ENCODE data around the gene RPL29.

RPL29 gene

DNA sequence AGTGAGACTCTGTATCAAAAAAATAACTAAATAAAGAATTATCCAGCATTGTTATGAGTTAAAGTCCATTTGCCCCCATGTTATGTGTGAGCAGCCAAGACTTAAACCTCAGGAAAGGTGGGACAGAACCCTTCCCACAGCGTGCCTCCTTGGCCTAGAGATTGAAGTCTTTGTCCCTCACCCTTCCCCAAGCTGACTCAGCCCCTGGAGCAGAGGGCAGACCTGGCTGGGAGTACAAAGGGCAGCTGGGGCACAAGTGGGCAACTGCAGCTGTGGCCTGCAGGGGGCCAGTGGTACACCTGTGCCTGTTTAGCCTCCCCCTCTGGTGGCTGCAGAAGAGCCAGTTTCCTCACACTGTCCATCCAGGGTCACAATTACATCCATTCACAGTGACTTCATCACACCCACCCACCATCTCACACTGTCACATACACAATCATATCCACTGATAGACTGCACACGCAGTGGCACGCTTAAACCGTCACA lies 13.3 kb downstream of the RPL29 start:
- H3K4me3 ChIP-seq (ENCODE audit: low read length): peak overlapping the region; percentile 49
- TF ChIP-seq, protein P1, sequence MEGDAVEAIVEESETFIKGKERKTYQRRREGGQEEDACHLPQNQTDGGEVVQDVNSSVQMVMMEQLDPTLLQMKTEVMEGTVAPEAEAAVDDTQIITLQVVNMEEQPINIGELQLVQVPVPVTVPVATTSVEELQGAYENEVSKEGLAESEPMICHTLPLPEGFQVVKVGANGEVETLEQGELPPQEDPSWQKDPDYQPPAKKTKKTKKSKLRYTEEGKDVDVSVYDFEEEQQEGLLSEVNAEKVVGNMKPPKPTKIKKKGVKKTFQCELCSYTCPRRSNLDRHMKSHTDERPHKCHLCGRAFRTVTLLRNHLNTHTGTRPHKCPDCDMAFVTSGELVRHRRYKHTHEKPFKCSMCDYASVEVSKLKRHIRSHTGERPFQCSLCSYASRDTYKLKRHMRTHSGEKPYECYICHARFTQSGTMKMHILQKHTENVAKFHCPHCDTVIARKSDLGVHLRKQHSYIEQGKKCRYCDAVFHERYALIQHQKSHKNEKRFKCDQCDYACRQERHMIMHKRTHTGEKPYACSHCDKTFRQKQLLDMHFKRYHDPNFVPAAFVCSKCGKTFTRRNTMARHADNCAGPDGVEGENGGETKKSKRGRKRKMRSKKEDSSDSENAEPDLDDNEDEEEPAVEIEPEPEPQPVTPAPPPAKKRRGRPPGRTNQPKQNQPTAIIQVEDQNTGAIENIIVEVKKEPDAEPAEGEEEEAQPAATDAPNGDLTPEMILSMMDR (conservative IDR thresholded peaks at IDR 0.05; ENCODE audit: low read depth, low read length): peak; percentile 73
- DNase-seq (ENCODE audit: low read depth): no peak

DNA sequence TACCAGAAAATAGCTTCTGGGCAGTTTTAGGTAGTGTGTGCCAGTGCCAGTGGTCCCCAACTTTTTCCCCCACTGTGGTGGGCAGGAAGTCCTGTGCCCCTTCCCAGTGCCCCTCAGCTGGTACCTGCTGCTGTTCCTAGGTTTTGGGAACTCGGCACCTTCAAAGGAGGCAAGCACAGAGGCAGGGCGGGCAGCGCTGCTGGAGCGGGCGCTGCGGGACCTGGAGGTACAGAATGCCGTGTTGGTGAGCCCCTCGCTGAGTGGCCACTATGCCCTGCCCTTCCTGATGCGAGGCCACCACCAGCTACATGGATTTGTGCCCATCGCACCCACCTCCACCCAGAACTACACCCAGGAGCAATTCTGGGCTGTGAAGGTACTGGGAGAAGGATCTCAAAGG lies 15.4 kb downstream of the RPL29 start:
- DNase-seq (ENCODE audit: low read depth): no peak
- TF ChIP-seq, protein P1 (conservative IDR thresholded peaks at IDR 0.05; ENCODE audit: low read depth, low read length): no peak
- H3K4me3 ChIP-seq (ENCODE audit: low read length): no peak overlapping the region

DNA sequence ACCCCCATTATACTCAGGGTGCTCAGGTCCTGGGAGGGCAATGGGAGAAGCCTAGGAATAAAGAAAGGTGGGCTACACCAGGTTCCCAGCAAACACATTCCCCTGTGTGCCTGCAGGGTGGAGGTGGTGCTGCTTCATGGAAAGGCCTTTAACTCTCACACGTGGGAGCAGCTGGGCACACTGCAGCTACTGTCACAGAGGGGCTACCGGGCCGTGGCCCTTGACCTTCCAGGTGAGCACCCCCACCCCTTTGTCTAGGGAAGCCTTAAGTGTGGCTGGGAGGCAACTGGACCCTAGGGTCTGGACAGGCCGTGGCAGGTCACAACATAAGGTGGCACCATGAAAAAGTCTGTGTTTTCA lies 17.6 kb downstream of the RPL29 start:
- no peak for DNase-seq (ENCODE audit: low read depth)
- no peak overlapping the region for H3K4me3 ChIP-seq (ENCODE audit: low read length)
- TF ChIP-seq, protein P1 (conservative IDR thresholded peaks at IDR 0.05; ENCODE audit: low read depth, low read length): no peak

DNA sequence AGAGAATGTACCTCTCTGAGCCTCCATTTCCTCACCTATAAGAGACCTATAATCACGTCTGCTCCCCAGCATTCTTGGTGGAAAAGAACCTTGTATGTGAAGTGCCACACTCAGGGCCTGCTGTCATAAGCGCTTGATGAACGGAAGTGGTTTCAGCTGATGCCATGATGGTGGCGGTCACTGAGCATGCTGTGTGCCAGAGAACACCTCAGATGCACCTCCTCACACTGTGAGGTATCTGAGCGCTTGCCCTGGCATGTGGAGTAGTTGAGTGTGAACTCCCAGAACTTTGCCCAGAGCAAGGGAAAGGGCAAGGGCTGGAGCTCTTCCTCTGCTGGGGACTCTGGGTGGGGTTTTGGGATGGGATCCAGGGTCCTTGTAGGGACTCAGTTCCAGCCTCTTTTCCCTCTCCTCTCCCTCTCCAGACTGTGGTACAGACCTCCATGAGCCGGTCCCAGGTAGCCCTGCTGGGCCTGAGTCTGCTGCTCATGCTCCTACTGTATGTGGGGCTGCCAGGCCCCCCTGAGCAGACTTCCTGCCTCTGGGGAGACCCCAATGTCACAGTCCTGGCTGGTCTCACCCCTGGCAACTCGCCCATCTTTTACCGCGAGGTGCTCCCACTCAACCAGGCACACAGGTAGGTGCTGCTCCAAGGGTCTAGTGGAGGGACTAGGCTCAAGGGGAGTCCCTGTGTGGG lies 18.1 kb downstream of the RPL29 start:
- no peak overlapping the region for H3K4me3 ChIP-seq (ENCODE audit: low read length)
- no peak for DNase-seq (ENCODE audit: low read depth)
- TF ChIP-seq, protein P1 (conservative IDR thresholded peaks at IDR 0.05; ENCODE audit: low read depth, low read length): no peak

DNA sequence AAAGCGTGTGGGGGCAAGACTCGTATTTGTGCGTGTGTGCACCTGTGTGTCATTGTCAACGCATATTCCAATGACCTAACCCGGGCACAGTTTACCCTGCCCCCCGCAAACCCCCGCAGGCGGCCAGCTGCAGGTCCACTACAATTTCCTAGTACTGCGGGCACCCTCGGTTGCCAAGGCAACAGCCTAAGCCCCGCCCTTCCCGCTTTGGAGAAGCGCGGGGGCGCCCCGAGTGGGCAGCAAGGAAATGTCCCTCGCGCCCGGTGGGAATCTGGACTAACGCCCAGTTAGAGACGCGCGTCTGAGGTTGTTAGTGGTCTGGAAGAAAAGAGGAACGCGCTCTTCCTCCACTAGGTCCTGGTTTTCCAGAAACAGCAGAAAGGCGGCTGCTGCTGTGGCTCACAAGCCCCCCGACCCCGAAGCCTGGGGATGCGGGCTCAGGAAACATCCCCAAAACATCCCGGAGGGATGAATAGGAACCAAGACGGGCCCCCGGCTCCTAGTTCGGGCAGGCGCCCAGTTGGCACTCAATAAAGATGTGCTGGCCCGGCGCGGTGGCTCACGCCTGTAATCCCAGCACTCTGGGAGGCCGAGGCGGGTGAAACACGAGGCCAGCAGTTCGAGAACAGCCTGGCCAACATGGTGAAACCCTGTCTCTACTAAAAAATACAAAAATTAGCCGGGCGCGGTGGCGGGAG lies 19.7 kb downstream of the RPL29 start:
- no peak for DNase-seq (ENCODE audit: low read depth)
- H3K4me3 ChIP-seq (ENCODE audit: low read length): peak overlapping the region; percentile 70
- TF ChIP-seq, protein P1 (conservative IDR thresholded peaks at IDR 0.05; ENCODE audit: low read depth, low read length): peak; percentile 18

DNA sequence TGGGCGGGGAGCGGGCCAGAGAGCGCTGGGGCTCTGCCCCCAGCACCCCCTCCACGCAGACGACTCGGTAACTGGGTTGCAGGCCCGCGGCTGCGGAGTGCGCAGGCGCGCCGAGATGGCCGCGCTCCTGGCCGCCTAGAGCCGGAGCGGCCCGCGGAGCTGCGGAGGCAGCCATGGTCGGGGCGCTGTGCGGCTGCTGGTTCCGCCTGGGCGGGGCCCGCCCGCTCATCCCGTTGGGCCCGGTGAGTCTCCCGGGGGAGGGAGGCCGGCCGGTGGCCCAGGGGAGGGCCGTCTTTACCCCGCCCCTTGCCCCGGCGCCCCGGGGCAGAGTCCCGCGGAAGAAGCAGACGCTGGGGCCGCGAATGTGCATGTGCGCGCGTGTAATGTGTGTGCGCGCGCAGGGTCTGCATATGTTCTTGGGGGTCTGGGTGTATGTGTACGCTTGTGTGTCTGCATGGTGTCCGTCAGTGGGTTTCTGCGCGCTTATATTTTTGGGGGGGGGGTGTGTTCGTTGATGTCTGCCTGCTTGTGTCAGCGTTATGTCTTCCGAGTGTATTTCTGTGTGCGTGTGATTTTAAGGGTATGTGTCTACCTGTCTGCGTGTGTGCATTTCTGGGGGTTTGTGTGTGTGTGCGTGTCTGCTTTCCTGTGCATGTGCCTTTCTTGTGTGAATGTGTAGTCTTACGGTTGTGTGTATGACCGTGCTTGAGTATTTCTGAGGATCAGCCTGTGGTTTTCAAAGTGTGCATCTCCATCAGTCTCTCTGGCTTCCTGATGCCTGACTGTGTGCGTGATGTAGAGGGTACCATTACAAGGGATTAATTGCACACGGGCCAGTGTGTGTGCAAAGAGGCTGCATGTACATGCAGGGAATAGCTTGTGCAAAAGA lies 20.5 kb downstream of the RPL29 start, which contains the start of gene ABHD14A:
ABHD14A (plus strand) TSS at position 102 of the 889 bp plus-strand sequence; CDS start at position 174, 72 bp downstream.
- TF ChIP-seq, protein P1 (conservative IDR thresholded peaks at IDR 0.05; ENCODE audit: low read depth, low read length): no peak
- peak within 1 kb of the TSS; percentile 70 for H3K4me3 ChIP-seq (ENCODE audit: low read length)
- DNase-seq (ENCODE audit: low read depth): no peak
